T-helper 2 cell treated with Interferon-gamma antibody and Interleukin-4, amounts not matched to agents 5 μg/mL and 100 μg/mL, for 36 hours (primary cell): ENCODE results near the gene INHBA.

Experiments
- DNase-seq: peaks from one replicate; pipeline ENCODE4 v3.0.0; 2021; ENCODE audit warnings: low spot score
- H3K27ac Mint-ChIP-seq: one replicate; pipeline ENCODE4 v1.8.0; 2021; ENCODE audit warnings: mild to moderate bottlenecking, mixed read lengths
- H3K27me3 Mint-ChIP-seq: one replicate; pipeline ENCODE4 v1.8.0; 2021; ENCODE audit warnings: low read depth, mixed read lengths
- H3K36me3 Mint-ChIP-seq: one replicate; pipeline ENCODE4 v1.8.0; 2021; ENCODE audit warnings: low read depth, mixed read lengths
- H3K4me1 Mint-ChIP-seq: one replicate; pipeline ENCODE4 v1.8.0; 2021; ENCODE audit warnings: low read depth, mixed read lengths
- H3K4me3 Mint-ChIP-seq: one replicate; pipeline ENCODE4 v1.8.0; 2022; ENCODE audit warnings: mild to moderate bottlenecking, moderate library complexity, mixed read lengths
- H3K9me3 Mint-ChIP-seq: one replicate; pipeline ENCODE4 v1.8.0; 2021; ENCODE audit warnings: mixed read lengths

Gene INHBA

DNA sequence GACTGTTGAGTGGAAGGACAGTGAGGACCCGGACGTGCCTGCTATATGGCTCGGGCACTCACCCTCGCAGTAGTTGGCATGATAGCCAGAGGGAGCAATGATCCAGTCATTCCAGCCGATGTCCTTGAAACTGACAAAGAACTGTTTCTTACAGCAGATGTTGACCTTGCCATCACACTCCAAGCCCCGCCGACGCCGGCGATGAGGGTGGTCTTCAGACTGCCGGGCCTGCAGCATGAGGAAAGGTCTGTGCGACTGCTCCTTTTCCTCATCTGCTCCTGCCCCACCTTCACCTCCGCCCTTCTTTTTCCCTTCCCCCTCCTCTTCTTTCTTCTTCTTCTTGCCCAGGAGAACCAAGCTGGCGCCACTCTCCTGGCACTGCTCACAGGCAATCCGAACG is 13.1 kb downstream of the INHBA start:
- Mint-ChIP-seq H3K36me3 (no peaks in the 10 kb centered on the region), H3K27ac (no peak overlapping the region), H3K4me1 (no peaks in the 10 kb centered on the region), H3K4me3 (no peak overlapping the region), H3K27me3 (no peaks in the 10 kb centered on the region), H3K9me3 (no peaks in the 10 kb centered on the region)
- no peak for DNase-seq

GRCh38 chr7:41688906-41689305 is 14.0 kb downstream of the INHBA start:
- H3K9me3 Mint-ChIP-seq = no peaks in the 10 kb centered on the region
- no peak overlapping the region for H3K27ac Mint-ChIP-seq
- H3K4me3 Mint-ChIP-seq = no peak overlapping the region
- DNase-seq = no peak
- no peaks in the 10 kb centered on the region for H3K36me3 Mint-ChIP-seq
- H3K27me3 Mint-ChIP-seq = no peaks in the 10 kb centered on the region
- no peaks in the 10 kb centered on the region for H3K4me1 Mint-ChIP-seq

DNA sequence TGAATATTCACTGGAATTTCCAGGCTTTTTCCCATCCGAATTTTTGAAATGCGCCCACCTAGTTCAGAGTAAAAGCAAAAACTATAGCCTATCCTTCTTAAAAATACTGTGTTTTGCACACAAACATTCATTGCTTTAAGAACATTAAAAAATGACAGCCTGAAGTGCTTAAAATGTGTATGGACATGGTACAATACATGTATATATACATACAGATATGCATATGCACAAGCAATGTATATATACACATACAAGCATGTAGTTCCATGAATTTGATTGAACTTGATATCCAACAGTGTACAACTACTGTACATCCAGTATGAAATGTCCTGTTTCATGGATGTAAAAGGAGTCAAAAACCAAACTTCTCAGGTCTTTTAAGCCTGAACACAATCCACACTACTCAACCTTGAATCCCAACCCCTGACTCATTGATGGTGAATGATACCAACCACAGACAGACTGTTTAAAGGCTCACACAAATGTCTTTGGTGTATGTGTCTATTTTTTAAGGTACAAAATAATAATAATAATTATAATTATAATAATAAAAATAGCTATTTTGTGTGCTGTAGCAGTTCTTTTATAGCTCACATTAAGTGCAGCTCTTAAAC is 14.8 kb downstream of the INHBA start:
- Mint-ChIP-seq H3K4me3 (no peak overlapping the region), H3K9me3 (no peaks in the 10 kb centered on the region)

GRCh38 chr7:41685684-41686083 is 17.2 kb downstream of the INHBA start:
- H3K4me1 Mint-ChIP-seq = no peaks in the 10 kb centered on the region
- no peak overlapping the region for H3K4me3 Mint-ChIP-seq
- no peak for DNase-seq
- no peaks in the 10 kb centered on the region for H3K36me3 Mint-ChIP-seq
- H3K9me3 Mint-ChIP-seq = no peaks in the 10 kb centered on the region
- no peaks in the 10 kb centered on the region for H3K27me3 Mint-ChIP-seq
- no peak overlapping the region for H3K27ac Mint-ChIP-seq

More for the DNA sequence above, 14.8 kb downstream of the INHBA start:
- no peaks in the 10 kb centered on the region for H3K36me3 Mint-ChIP-seq
- no peak overlapping the region for H3K27ac Mint-ChIP-seq
- H3K27me3 Mint-ChIP-seq = no peaks in the 10 kb centered on the region
- no peaks in the 10 kb centered on the region for H3K4me1 Mint-ChIP-seq
- no peak for DNase-seq

- Mint-ChIP-seq H3K9me3 (no peaks in the 10 kb centered on the region), H3K4me3 (no peak overlapping the region), H3K27me3 (no peaks in the 10 kb centered on the region), H3K27ac (no peak overlapping the region), H3K4me1 (no peaks in the 10 kb centered on the region), H3K36me3 (no peaks in the 10 kb centered on the region)
- DNase-seq = no peak
Measured at GRCh38 chr7:41682422-41682821, 20.5 kb downstream of the INHBA start.

DNA sequence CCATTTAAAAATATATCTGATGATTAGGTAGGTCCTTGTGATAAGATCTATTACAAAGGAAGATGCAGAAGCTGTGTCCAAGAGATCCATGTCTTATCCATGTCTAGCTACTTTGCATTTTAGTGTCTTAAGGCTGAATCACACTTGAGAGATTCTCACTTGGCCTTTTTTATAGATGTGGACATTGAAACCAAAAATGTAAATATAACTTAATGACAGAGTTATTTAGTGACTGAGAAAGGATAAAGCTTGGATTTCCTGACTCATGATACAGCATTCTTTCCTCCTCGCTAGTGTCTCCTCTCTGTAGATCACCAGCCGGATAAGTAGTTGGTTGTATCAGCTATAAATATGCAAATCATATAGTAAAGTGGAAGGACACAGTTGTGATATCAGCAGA is 23.3 kb downstream of the INHBA start:
- H3K9me3 Mint-ChIP-seq = no peaks in the 10 kb centered on the region
- no peaks in the 10 kb centered on the region for H3K4me1 Mint-ChIP-seq
- no peak overlapping the region for H3K27ac Mint-ChIP-seq
- no peaks in the 10 kb centered on the region for H3K27me3 Mint-ChIP-seq
- no peak overlapping the region for H3K4me3 Mint-ChIP-seq
- DNase-seq = no peak
- H3K36me3 Mint-ChIP-seq = no peaks in the 10 kb centered on the region

DNA sequence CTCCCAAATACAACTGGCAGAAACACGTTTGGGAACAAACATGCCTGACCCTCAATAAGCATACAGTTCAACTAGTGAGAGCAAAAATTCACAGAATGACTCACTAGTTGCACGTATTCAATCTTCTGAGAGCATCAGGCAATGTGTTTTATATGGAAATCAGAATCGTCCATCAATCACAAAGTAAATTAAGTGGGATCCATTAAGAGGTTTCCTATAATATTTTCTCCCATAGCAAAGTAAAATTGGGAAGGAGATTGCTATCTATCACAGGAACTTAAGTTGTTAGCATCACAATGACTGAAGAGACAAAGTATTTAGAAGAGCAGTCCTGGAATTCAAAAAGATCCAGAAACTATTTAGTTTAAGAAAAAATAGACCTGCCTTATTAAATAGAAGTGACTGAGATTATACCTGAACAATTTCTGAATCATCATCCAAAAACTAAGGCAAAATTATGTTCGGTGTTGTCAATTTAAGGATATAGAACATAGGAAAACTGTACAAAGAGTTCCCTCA is 28.3 kb downstream of the INHBA start:
- no peaks in the 10 kb centered on the region for H3K27me3 Mint-ChIP-seq

DNA sequence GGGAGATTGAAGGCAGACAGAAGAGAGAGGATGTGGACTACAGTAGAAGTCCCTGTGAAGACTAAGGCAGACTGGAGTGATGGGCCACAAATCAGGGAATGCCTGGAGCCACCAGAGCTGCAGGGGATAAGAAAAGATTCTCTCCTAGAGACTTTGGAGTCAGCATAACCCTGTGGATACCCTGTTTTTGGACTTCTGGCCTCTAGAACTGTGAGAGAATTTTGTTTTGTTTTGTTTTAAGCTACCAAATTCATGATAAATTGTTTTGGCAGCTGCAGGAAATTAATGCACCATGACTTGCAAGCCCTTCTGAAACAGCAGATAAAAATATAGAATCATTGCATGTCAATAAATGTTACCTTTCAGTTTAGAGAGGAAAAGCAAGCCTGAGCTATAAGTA is 41.3 kb downstream of the INHBA start:
- Mint-ChIP-seq H3K27ac (no peak overlapping the region), H3K27me3 (no peaks in the 10 kb centered on the region), H3K4me3 (no peak overlapping the region), H3K4me1 (no peaks in the 10 kb centered on the region), H3K9me3 (no peaks in the 10 kb centered on the region), H3K36me3 (no peaks in the 10 kb centered on the region)
- DNase-seq = no peak

More for the DNA sequence above, 28.3 kb downstream of the INHBA start:
- Mint-ChIP-seq H3K9me3 (no peaks in the 10 kb centered on the region), H3K27ac (no peak overlapping the region), H3K4me1 (no peaks in the 10 kb centered on the region), H3K36me3 (no peaks in the 10 kb centered on the region), H3K4me3 (no peak overlapping the region)
- DNase-seq = no peak

DNA sequence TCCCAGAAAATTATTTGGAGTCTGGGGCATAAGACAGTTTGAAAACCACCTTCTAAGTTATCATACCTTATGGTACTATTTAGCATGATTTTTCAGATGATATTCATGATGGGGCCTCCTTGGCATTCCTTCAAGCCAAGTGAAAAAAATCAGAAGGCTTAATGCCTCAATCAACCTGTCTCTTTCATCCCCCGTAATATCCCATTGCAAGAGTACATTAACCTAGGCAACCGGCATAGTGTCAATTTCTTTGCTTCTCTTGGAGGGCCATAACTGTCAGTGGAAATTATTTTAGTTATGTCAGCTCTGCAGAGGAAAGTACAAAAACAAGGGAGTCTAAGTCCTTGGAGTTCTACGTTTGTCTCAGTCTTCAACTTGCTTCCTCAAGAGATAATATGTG is 43.4 kb downstream of the INHBA start:
- no peaks in the 10 kb centered on the region for H3K36me3 Mint-ChIP-seq
- no peaks in the 10 kb centered on the region for H3K4me1 Mint-ChIP-seq
- H3K9me3 Mint-ChIP-seq = no peaks in the 10 kb centered on the region
- no peak for DNase-seq
- H3K27ac Mint-ChIP-seq = no peak overlapping the region
- no peaks in the 10 kb centered on the region for H3K27me3 Mint-ChIP-seq
- no peak overlapping the region for H3K4me3 Mint-ChIP-seq

- H3K4me1 Mint-ChIP-seq = no peaks in the 10 kb centered on the region
- no peaks in the 10 kb centered on the region for H3K27me3 Mint-ChIP-seq
- H3K27ac Mint-ChIP-seq = no peak overlapping the region
- H3K9me3 Mint-ChIP-seq = no peaks in the 10 kb centered on the region
- no peak overlapping the region for H3K4me3 Mint-ChIP-seq
- DNase-seq = no peak
- H3K36me3 Mint-ChIP-seq = no peaks in the 10 kb centered on the region
Measured at GRCh38 chr7:41656366-41656765, 46.5 kb downstream of the INHBA start.

- Mint-ChIP-seq H3K27me3 (no peaks in the 10 kb centered on the region), H3K4me3 (no peak overlapping the region), H3K27ac (no peak overlapping the region), H3K9me3 (no peaks in the 10 kb centered on the region), H3K36me3 (no peaks in the 10 kb centered on the region), H3K4me1 (no peaks in the 10 kb centered on the region)
- no peak for DNase-seq
Measured at GRCh38 chr7:41655426-41655825, 47.5 kb downstream of the INHBA start.

DNA sequence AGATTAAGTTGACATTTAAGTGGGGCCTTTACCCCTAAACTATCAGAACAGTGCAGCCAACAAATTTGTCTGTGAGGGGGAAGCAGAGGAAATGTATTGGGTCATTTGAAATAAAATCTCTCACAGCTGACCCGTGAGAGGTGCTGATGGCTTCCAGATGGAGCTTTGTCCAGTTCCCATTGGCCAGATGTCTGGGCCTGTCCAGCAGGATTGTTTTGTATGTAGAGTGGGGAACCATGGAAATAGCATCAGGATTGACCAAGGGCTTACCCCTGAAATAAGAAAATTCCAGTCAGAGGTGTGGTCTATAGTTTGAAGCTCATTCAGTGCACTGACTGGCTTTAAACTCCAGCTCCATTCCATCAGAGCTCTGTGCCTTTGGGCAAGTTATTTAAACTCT is 50.6 kb downstream of the INHBA start:
- Mint-ChIP-seq H3K9me3 (no peaks in the 10 kb centered on the region), H3K27me3 (no peaks in the 10 kb centered on the region), H3K4me1 (no peaks in the 10 kb centered on the region), H3K4me3 (no peak overlapping the region), H3K36me3 (no peaks in the 10 kb centered on the region), H3K27ac (no peak overlapping the region)
- no peak for DNase-seq

DNA sequence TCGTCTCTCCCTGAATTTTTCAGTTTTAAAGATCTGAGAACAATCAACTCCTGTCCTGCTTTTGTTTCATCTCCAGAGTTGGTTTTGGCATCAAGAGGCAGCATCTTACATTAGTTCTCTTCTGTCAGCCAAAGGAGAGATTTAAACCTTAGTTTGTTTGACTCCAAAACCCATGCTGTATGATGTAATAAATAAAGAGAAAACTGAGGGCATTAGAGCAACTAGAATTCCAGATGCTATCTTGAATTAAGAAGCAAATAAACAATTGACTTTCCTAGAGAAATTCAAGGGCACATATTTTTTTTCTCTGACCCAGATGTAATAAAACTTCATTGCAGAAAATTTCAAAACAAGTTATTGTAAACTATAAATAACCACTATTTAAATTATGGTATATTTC is 54.4 kb downstream of the INHBA start:
- no peaks in the 10 kb centered on the region for H3K9me3 Mint-ChIP-seq
- H3K4me1 Mint-ChIP-seq = no peaks in the 10 kb centered on the region
- no peak for DNase-seq
- H3K36me3 Mint-ChIP-seq = no peaks in the 10 kb centered on the region
- no peak overlapping the region for H3K4me3 Mint-ChIP-seq
- H3K27me3 Mint-ChIP-seq = no peaks in the 10 kb centered on the region
- H3K27ac Mint-ChIP-seq = no peak overlapping the region

DNA sequence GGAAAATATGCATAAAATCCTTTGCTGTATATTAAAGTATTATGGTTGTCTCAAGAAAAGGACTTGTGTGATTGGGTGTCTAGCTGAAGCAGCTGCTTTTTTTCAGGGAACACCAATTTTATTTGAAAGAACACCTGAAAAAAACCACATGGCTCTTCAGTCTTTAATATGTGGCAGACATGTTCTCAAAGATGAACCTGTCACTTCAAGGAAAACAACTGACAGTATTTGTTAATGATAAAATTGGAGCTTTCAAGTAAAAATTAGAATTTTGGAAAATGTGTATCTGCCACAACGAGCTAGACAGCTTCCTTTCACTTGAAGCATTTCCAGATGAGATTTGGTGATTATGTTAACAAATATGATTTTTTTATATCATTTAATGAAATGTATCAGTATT is 59.3 kb downstream of the INHBA start:
- Mint-ChIP-seq H3K27me3 (no peaks in the 10 kb centered on the region), H3K4me3 (no peak overlapping the region), H3K9me3 (peaks cover 6% of the 10 kb centered on the region), H3K4me1 (no peaks in the 10 kb centered on the region), H3K36me3 (no peaks in the 10 kb centered on the region), H3K27ac (no peak overlapping the region)
- DNase-seq = no peak

GRCh38 chr7:41641665-41642014 is 61.2 kb downstream of the INHBA start:
- Mint-ChIP-seq H3K27me3 (no peaks in the 10 kb centered on the region), H3K4me1 (no peaks in the 10 kb centered on the region), H3K9me3 (peaks cover 6% of the 10 kb centered on the region), H3K36me3 (no peaks in the 10 kb centered on the region), H3K4me3 (no peak overlapping the region), H3K27ac (no peak overlapping the region)
- no peak for DNase-seq
